CD4-positive, alpha-beta T cell treated with Interleukin-17A for 4 hours (primary cell): ENCODE results near the gene WDR48.
A peak's percentile ranks its signal among the peaks of the same experiment; 100 is the strongest.

Source experiments
- DNase-seq: peaks from one replicate; pipeline ENCODE4 v3.0.0-alpha.2; 2020; ENCODE audit warnings: mixed read lengths

Gene WDR48

GRCh38 chr3:39124876-39125840 lies 73.3 kb downstream of the WDR48 start:
- DNase-seq, result no peak

- DNase-seq, result no peak
Measured at GRCh38 chr3:39125841-39126500, 74.2 kb downstream of the WDR48 start.

GRCh38 chr3:39126532-39127071 lies 74.8 kb downstream of the WDR48 start:
- DNase-seq, result peak; percentile 75

- DNase-seq, result no peak
Measured at GRCh38 chr3:39127269-39127907, 75.6 kb downstream of the WDR48 start.

GRCh38 chr3:39127908-39128304 lies 76.1 kb downstream of the WDR48 start:
- DNase-seq, result no peak

GRCh38 chr3:39128951-39129350 lies 77.1 kb downstream of the WDR48 start:
- DNase-seq, result no peak

- no peak for DNase-seq
Measured at GRCh38 chr3:39130026-39130425, 78.2 kb downstream of the WDR48 start.

GRCh38 chr3:39130693-39131265 lies 79.0 kb downstream of the WDR48 start:
- no peak for DNase-seq

- no peak for DNase-seq
Measured at GRCh38 chr3:39132096-39133092, 80.6 kb downstream of the WDR48 start.

- DNase-seq, result no peak
Measured at GRCh38 chr3:39133093-39133490, 81.3 kb downstream of the WDR48 start.

GRCh38 chr3:39133822-39134221 lies 82.0 kb downstream of the WDR48 start:
- DNase-seq, result no peak

- DNase-seq, result no peak
Measured at GRCh38 chr3:39134305-39134704, 82.5 kb downstream of the WDR48 start.

- no peak for DNase-seq
Measured at GRCh38 chr3:39135170-39135805, 83.5 kb downstream of the WDR48 start.

GRCh38 chr3:39136533-39137434 lies 85.0 kb downstream of the WDR48 start:
- DNase-seq, result no peak

- DNase-seq, result no peak
Measured at GRCh38 chr3:39137435-39137936, 85.7 kb downstream of the WDR48 start.

GRCh38 chr3:39137991-39138803 lies 86.4 kb downstream of the WDR48 start:
- no peak for DNase-seq

GRCh38 chr3:39138804-39139415 lies 87.1 kb downstream of the WDR48 start:
- no peak for DNase-seq

- DNase-seq, result no peak
Measured at GRCh38 chr3:39139442-39139841, 87.6 kb downstream of the WDR48 start.
